Right hindlimb (tissue), 1 donor: ENCODE data around the gene DRC7.
"Not testable (repeated sequence)": the region's sequence is repeated elsewhere in the genome, so short reads cannot be mapped to it uniquely, and the experiment has no call there.

Experiments
- DNase-seq: peaks from one replicate; pipeline ENCODE4 v3.0.0-alpha.2; 2018

Gene DRC7

DNA sequence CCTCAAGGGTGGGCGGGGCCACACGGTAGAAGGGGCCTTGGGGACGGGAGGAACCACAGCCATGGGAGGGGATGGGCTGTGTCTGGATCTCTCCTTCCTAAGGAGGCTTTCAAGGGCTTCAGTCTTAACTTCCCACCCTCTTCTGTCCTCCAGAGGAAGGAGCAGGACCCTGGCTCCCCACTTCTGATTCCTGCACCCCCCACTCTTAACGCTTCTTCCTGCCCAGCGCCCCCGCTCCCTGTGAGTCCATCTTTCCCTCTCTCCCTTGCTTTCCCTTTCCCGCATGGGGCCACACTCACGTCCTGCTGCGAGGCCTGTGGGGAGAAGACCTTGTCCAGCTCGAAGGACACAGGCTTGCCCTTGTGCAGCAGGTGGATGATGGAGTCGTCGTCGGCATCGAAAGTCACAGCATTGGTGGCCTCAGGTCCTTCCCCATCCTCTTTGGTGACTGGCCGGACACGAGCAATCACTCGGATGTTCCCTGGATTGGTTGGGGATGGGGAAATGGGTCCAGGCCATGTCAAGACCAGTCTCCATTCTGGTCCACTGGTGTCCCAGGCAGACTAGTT lies 70.6 kb downstream of the DRC7 start:
- DNase-seq = no peak

GRCh38 chr16:57766714-57767348 lies 72.2 kb downstream of the DRC7 start:
- no peak for DNase-seq

DNA sequence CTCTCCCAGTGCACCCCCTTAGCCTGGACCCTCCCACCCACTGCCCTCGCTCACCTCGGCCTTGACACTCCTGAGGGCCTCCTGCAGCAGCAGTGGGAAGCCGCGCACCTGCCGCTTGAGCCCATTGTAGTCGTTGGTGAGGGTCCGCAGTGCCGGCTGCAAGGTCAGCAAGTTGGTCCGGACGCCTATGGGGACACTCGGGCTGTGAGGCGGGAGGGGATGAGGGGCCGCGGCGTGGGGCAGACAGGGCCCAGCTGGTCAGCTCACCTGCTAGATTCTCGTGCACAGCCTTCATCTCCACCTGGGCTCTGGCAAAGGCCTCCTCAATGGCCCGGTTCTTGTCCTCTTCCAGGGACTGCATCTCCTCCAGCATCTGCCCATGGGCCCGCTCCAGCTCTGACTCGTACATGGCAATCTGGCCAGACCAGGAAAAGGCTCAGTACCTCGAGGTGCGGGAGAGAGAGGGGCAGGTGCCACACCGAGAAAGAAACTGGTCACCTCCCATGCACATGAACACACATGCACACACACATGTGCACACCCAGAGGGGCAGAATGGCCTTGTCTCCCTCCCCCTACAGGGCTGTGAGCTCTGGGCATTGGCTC lies 75.0 kb downstream of the DRC7 start:
- no peak for DNase-seq

GRCh38 chr16:57770361-57770760 lies 75.8 kb downstream of the DRC7 start:
- no peak for DNase-seq

GRCh38 chr16:57771141-57771785 lies 76.7 kb downstream of the DRC7 start:
- DNase-seq = no peak

DNA sequence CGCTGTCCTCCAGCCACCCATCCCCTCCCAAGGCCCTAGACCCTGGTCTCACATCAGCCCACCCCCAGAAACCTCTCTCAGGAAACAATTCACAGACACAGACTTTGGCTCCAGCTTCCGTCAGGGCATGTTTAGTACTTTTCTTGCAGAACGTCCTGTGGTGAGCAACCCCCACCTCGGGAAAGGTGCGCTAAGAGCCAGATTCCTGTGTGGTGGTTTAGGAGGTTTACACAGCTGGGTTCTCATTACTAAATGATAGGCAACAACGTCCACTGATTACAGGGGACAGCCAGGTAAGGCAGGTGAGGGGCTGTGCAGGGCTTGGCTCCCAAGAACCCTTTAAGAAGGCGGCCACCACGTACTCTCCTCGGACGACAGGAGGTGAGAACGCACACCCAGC lies 78.4 kb downstream of the DRC7 start:
- DNase-seq = no peak

DNA sequence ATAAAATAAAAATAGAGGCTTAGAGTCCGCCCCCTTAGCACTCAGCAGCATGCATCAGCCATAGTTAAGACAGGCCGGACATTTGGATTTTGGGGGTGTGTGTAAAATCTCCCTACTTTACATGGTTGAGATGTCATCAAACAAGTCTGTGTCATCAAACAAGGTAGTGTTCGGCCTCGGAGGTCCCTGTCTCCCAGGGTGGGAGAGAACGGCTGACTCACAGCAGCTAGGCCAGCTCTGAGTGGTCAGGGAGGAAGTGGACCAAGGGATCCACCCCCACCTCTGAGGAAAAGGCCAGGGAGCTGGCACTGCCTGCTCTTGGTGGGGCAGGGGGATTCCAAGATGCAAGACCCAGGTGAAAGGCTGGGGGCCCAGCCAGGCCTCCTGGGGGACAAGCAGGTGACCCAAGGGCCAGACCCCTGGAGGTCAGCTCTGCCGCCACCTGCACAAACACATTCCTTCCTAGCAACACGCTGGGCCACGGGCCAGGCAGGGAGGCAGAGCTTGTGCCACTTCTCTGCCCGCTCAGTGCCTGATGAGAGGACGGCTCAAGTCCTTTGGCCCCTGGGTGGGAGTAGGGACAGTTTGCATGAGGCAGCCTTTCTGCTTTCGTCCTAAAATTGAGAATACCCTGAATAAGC lies 79.2 kb downstream of the DRC7 start:
- DNase-seq = no peak

DNA sequence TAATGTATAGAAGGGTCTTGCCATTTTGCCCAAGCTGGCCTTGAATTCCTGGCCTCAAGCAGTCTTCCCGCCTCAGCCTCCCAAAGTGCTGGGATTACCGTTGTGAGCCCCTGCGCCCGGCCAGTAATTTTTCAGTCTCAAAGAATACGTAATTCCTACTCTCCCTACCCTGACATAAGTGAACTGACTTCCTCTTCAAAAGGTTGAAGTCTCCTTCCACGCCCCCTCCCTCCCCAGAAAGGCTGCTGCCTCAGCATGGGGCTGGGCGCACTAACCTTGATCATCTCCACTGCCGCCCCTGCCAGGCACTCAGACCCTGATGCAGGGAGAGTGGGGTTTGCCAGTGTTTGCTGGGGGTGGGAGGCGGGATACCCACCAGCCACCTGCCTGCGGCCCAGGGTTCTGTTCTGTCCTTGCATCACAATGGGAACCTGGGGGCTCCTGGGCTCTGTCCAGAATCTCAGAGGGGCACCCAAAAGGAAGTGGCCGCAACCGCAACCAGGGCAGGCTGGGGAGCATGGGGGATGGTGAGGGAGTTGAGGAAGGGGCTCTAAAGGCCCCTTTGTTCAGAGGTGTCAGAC lies 80.2 kb downstream of the DRC7 start:
- DNase-seq = no peak

GRCh38 chr16:57775661-57776469 lies 81.3 kb downstream of the DRC7 start:
- peak; percentile 63 for DNase-seq

GRCh38 chr16:57778658-57779057 lies 84.1 kb downstream of the DRC7 start:
- no peak for DNase-seq

- DNase-seq = not testable (repeated sequence)
These were observed 85.2 kb downstream of the DRC7 start for GRCh38 chr16:57779836-57780235.

GRCh38 chr16:57781349-57781740 lies 86.7 kb downstream of the DRC7 start:
- no peak for DNase-seq
